ENCODE data around the gene SPOCK1. TPM values are rescaled to one million over a fixed set of nuclear protein-coding genes. Genes with fewer than 3 reads are reported as not detected.

SPOCK1 gene
- total and polyA plus RNA-seq, 2 donors (not counting 3 experiments of a cell fraction or from before 2014, with no cell fraction given) = 144 to 280 TPM

DNA sequence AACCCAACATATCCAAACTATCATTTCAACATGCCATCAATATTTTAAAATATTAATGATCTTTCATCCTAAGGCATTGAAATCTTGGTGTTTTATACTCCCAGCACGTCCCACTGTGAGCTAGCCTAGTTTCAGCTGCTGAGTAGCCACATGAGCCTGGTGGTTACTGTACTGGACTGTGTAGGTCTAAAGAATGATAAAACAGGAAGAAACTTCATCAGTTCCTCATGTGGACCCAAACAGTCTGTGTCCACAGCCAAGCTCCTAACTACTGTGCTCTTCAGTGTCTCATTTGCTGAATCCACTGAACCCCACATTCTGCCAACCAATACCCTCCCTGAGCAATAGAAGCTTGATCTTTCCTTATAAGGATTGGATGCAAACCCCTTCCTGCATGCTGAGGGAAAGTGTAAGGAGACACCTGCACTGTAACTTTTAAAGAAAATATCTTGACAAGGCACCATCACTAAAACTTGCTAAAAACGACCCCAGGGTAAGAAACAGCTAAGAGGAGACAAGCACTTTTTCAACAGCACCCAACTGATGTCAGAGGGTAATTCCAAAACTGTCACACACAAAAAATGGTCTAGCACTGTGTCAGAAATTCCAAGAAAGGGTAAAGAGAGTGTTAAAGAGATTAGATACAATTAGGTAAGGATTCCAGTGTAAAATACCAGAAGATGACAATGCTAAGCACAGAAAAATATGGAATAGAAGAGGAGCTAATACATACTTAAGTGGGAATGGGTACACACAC is 126.9 kb downstream of the SPOCK1 start:
- H3K9me1 ChIP-seq (replicated peaks; ENCODE audit: control insufficient read depth, extremely low read depth, insufficient read depth, low read length) = no peaks in the 10 kb centered on the region
- H3K36me3 ChIP-seq (ENCODE audit: control insufficient read depth in 2 of 2, extremely low read depth in 1 of 2, insufficient read depth in 2 of 2, low read length in 2 of 2) = no peaks in the 10 kb centered on the region
- DNase-seq (ENCODE audit: low read depth, low spot score) (no peak), FAIRE-seq (no peak)
- H3K27ac ChIP-seq (ENCODE audit: insufficient read depth, low read depth, low read length) = no peak overlapping the region
- no peak for TF ChIP-seq POLR2A (IDR thresholded peaks at IDR 0.05; ENCODE audit: low read depth, low read length)
- no peak for TF ChIP-seq MYC (IDR thresholded peaks at IDR 0.05; ENCODE audit: low read depth, low read length)
- no peak for TF ChIP-seq JUN (IDR thresholded peaks at IDR 0.05; ENCODE audit: borderline replicate concordance, insufficient read depth, insufficient read length, low read depth)
- TF ChIP-seq EZH2 (IDR thresholded peaks at IDR 0.05; ENCODE audit: borderline replicate concordance, low read depth, low read length, severe bottlenecking) = no peak
- no peak for TF ChIP-seq FOS (IDR thresholded peaks at IDR 0.05; ENCODE audit: borderline replicate concordance, insufficient read depth, low read length)
- TF ChIP-seq MAX (IDR thresholded peaks at IDR 0.05; ENCODE audit: insufficient read depth, insufficient read length) = no peak
- TF ChIP-seq GATA2 (IDR thresholded peaks at IDR 0.05; ENCODE audit: insufficient read depth, insufficient read length, low read depth, low read length) = no peak
- TF ChIP-seq, protein P1, sequence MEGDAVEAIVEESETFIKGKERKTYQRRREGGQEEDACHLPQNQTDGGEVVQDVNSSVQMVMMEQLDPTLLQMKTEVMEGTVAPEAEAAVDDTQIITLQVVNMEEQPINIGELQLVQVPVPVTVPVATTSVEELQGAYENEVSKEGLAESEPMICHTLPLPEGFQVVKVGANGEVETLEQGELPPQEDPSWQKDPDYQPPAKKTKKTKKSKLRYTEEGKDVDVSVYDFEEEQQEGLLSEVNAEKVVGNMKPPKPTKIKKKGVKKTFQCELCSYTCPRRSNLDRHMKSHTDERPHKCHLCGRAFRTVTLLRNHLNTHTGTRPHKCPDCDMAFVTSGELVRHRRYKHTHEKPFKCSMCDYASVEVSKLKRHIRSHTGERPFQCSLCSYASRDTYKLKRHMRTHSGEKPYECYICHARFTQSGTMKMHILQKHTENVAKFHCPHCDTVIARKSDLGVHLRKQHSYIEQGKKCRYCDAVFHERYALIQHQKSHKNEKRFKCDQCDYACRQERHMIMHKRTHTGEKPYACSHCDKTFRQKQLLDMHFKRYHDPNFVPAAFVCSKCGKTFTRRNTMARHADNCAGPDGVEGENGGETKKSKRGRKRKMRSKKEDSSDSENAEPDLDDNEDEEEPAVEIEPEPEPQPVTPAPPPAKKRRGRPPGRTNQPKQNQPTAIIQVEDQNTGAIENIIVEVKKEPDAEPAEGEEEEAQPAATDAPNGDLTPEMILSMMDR (IDR thresholded peaks at IDR 0.05; ENCODE audit: extremely low read depth in 1 of 2, insufficient read depth in 1 of 2, low read depth in 1 of 2, low read length in 2 of 2) = no peak
- no peak for TF ChIP-seq POLR2AphosphoS5 (IDR thresholded peaks at IDR 0.05; ENCODE audit: insufficient read depth, low read depth, low read length)
- ChIA-PET CTCF (no interaction called here), POLR2A (no interaction called here)
- no peaks in the 10 kb centered on the region for H3K9me3 ChIP-seq (replicated peaks; ENCODE audit: control insufficient read depth, insufficient read depth, low read length)
- intact Hi-C loops (cut with micrococcal nuclease) = no loop called here
- no peak overlapping the region for H3K4me3 ChIP-seq (replicated peaks in 1 of 3; ENCODE audit: insufficient read depth in 1 of 3, low read depth in 1 of 3, low read length in 3 of 3)
- peaks cover 18% of the 10 kb centered on the region for H3K79me2 ChIP-seq (ENCODE audit: control insufficient read depth, insufficient read depth, low read length)
- H3K4me1 ChIP-seq (ENCODE audit: control insufficient read depth, extremely low read depth, insufficient read depth, low read length) = peaks cover 12% of the 10 kb centered on the region
- no TSS peak for BruUV-seq (replicated peaks)
- H2AFZ ChIP-seq (ENCODE audit: low read depth, low read length) = no peak overlapping the region
- no peak overlapping the region for H3K9ac ChIP-seq (replicated peaks; ENCODE audit: extremely low read depth, insufficient read depth, low read length)
- no peaks in the 10 kb centered on the region for H4K20me1 ChIP-seq (replicated peaks; ENCODE audit: control insufficient read depth, extremely low read depth, insufficient read depth, low read length)
- no peaks in the 10 kb centered on the region for H3K27me3 ChIP-seq (ENCODE audit: control insufficient read depth in 2 of 2, insufficient read depth in 2 of 2, low read length in 2 of 2)
- dilution Hi-C loops (cut with MboI; ENCODE audit: extremely low pct_ligation_motif_present, low sequenced_read_pairs) = no loop called here
- no peak overlapping the region for H3K4me2 ChIP-seq (ENCODE audit: insufficient read depth, low read length)

Data from endothelial cell of umbilical vein (primary cell).